Fibroblast of villous mesenchyme (primary cell): ENCODE results near the gene NDRG4. TPM values are rescaled to one million over a fixed set of nuclear protein-coding genes. Genes with fewer than 3 reads are reported as not detected.

Experiments used
- DNase-seq: peaks from one replicate; pipeline ENCODE4 v3.0.0-alpha.2; 2010; ENCODE audit warnings: low read depth
- H3K4me3 ChIP-seq: 2 replicates; pipeline ENCODE4 v1.5.1; 2011; ENCODE audit warnings: low read depth, mild to moderate bottlenecking, low read length
- CTCF ChIP-seq: IDR thresholded peaks from 2 replicates; pipeline ENCODE4 v1.5.1; 2012; ENCODE audit warnings: low read depth, mild to moderate bottlenecking, low read length; ENCODE audit not compliant: insufficient read depth
- total RNA-seq: library from RNA; depleted of rRNA; stranded (reverse); fragments of >200 nt; gene quantifications from 2 replicates; pipeline ENCODE4 v1.2.3, GENCODE V29; 2012

The NDRG4 gene
- total RNA-seq, 1 donor, result 8.6 TPM

GRCh38 chr16:58461640-58462039 is 38.3 kb upstream of the NDRG4 start:
- no peak overlapping the region for H3K4me3 ChIP-seq
- no peak for TF ChIP-seq CTCF
- DNase-seq, result no peak

DNA sequence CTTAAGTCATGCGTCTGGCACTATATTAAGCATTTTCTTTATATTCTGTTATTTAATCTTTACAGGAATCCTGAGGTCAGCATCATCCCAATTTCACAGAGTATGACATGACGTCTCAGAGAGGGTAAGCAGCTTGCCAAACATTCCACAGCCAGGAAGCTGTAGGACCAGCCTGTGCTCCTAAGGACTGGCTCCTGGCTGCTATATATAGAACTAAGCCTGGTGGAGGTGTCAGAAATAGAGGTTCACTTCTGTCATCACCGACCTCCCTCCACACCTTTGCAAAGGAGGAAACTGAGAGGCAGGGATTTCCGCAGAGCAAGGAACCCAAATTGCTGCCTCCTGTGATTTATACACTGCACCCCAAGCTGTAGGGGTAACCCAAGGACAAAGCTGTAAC is 37.9 kb upstream of the NDRG4 start:
- H3K4me3 ChIP-seq, result no peak overlapping the region
- no peak for DNase-seq
- TF ChIP-seq CTCF, result no peak

DNA sequence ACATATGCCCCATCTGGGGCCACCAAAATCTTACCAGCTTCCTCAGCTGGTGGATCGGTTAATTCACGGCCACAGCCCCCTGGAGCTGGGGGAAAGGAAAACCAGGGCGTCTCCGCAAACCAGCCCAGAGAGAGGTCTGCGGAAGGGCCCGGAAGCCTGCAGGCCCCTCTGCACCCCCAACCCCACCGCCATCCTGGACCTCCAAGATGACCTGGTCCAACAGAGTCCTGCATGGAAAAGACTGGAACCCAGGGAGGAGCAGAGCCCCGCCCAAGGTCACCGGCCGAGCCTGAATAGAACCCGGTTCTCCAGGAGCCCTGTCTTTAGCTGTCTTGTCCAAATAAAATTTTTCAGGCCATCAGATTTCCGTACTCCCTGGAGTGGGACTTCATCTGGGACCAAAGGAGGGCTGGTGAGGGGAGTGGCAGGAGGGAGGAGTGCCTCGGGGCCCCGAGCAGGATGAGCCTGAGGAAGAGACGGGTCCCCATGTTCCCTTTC is 37.4 kb upstream of the NDRG4 start:
- no peak for TF ChIP-seq CTCF
- no peak overlapping the region for H3K4me3 ChIP-seq
- no peak for DNase-seq

GRCh38 chr16:58462997-58463941 is 36.7 kb upstream of the NDRG4 start:
- TF ChIP-seq CTCF, result no peak
- no peak for DNase-seq
- H3K4me3 ChIP-seq, result no peak overlapping the region

DNA sequence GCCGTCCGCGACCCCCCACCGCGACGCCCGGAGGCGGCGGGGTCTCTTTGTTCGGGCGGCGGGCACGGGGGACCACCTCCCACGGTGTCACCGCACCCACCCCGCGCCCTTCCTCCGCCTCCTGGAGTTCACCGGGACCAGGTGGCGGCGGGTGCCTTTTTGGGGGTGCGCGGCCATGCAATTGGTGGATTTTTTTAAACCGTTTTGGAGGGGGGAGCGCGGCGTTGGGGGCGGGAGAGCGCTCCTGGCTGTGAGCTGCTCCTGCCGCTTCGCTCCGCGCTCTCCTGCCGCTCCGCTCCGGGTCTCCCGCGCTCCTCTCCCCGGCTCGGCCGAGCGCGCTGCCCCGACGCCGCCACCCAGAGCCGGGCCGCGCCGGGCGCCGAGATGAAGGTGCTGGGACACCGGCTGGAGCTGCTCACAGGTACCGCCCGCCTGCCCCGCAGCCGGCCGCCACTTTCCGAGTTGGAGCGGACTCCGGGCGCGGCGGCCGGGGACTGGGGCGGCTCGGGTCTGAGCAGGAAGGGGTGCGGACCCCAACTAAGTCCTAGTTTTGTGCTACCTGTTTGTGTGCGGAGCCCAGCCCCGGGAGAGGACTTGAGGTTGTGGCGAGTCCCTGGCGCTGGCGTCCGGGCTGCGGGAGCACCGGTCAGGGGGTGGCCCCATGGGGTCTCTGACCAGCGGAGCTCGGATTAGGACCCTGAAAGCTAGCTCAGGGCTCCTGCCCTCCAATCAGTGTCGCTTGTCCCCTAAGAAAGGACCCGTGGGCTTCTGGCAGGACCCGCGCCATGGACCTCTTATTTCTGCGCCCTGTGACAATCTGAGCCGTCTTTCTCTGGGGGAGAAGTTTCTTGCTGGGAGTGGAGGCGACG is 35.7 kb upstream of the NDRG4 start:
- DNase-seq, result no peak
- TF ChIP-seq CTCF, result no peak

DNA sequence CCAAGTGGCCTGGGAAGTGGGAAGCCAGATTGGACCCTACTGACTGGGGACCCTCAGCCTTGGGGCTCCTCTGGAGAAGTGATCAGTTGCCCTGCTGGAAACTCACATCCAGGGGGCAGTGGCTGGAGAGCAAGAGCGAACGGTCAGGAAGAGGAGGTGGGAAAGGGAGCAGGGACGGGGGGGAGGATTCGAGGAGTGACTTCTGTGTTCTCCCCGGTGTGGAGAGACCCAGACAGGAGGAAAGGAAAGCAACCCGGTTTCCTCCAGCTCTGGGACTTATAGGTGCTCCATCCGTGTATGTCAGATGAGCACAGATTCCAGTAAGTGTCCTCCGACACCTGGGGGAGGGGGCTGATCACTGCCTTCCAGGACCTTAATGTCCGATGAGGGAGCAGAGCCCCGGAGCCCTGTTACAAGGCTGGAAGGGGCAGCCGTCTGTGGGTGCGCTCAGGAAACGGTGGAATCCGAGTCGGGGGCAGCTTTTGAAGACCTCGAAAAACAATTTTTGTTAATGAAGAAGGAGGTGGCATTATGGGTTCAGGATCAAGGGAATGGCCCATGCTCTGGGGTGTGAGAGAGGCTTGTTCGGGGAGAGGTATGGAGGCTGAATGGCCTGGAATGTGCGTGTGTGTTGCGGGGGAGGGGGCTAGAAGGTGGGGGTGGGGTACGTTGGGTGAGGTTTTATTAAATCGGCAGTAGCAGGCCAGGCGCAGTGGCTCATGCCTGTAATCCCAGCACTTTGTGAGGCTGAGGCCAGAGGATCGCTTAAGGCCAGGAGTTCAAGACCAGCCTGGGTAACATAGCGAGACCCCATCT is 34.8 kb upstream of the NDRG4 start:
- DNase-seq, result no peak
- no peak for TF ChIP-seq CTCF

More for the DNA sequence above, 35.7 kb upstream of the NDRG4 start:
- no peak overlapping the region for H3K4me3 ChIP-seq

More for the DNA sequence above, 34.8 kb upstream of the NDRG4 start:
- H3K4me3 ChIP-seq, result no peak overlapping the region
